GM21515 (cell line): ENCODE data around the gene TRIM65.

Source experiments
- ATAC-seq: cut with Tn5 transposase; IDR thresholded peaks from one replicate; pipeline ENCODE4 v1.9.1; 2021; ENCODE audit not compliant: unreplicated experiment

The TRIM65 gene

GRCh38 chr17:75917141-75917916 lies 20.6 kb upstream of the TRIM65 start:
- ATAC-seq = no peak

DNA sequence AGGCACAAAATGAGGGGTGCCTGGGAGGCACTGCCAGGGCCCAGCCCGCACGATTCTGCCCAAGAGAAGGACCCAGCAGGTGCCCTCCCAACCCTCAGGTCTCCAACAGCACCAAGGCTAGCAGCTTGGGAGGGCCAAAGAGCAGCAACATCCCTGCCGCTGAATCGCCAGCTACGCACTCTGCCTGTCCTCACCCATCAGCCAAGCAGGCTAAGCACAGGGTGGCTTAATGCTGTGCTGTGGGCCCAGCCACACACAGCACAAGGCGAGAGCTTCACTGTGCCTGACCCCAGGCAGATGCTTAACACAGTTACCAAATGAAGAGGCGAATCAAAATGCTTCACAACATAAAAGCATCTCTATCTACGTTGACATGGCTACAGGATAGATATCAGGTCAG lies 18.5 kb upstream of the TRIM65 start:
- ATAC-seq = no peak

DNA sequence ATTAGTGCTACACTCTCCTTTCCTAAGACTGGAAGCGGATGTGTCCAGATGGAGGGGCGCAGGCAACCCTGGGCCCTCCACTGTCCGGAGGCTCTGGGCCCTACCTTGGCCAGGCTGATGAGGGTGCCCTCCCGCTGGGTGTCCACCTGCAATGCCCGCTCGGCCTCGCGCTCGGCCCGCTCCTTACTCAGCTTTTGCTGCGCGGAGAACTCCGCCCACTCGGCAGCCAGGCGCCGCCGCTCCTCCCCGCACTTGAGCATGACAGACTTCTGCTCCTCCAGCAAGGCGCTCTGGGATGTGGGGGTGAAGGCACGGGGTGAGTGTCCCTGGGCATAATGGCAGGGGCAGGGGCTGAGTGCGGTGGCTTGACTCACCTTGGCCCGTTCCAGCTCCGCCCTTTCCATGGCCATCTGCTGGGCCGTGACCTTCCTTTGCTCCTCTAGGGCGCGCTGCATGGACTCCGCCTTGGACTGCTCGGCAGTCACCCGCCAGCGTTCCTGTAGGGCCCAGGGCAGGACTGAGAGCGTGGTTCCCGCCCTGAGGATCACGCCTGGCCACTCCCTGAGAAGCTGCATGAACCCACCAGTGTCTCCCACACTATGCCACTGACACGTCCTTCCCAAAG lies 18.0 kb upstream of the TRIM65 start:
- ATAC-seq = no peak

DNA sequence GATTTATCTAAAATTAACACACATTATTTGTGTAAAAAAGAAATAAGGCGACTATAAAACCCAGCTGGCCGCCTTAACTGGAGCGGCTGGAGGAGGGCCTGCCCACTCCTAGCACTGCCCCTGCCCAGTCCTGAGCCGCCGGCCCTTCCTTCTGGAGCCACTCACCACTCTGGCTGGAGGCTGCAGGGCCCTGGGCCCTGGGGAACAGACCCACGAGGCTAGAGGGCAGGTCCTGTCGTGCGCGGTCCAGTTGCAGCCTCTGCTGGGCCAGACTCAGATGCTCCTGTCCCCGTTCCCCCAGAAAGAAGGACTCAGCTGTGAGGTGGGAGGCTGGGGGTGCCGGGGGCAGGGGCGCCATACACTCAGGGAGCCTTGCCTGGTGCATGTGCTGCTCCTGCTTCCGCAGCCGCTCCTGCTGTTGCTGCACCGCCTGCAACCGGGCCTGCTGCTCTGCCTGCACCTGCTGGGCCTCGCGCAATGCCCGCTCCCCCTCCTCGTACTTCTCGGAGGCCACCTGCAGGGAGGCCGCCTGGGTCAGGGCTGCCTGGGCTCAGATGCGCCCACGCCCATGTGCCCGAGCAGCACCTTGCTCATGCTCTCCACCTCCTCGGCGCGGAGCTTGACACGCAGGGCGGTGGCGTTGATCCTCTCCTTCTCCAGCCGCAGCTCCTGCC lies 16.9 kb upstream of the TRIM65 start:
- ATAC-seq = no peak

DNA sequence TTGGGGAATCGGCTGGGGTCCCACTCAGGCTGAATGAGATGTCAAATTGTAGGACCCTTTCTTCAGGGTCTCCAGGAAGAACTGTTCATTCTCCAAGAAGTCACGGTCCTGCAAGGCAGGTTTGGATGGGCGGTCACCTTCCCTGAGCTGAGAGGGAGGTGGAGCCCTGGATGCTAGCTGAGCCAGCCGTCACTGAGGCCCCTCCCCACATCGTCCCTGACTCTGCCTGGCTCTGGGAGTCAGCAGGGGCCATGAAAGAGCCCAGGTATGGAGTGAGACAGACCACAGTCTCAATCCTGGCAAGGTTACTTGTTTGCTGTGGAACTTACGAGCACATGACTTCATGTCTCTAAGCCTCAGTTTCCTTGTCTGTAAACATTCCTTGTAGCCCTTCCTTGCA lies 13.9 kb upstream of the TRIM65 start:
- ATAC-seq = no peak

GRCh38 chr17:75909812-75910274 lies 13.1 kb upstream of the TRIM65 start:
- no peak for ATAC-seq

DNA sequence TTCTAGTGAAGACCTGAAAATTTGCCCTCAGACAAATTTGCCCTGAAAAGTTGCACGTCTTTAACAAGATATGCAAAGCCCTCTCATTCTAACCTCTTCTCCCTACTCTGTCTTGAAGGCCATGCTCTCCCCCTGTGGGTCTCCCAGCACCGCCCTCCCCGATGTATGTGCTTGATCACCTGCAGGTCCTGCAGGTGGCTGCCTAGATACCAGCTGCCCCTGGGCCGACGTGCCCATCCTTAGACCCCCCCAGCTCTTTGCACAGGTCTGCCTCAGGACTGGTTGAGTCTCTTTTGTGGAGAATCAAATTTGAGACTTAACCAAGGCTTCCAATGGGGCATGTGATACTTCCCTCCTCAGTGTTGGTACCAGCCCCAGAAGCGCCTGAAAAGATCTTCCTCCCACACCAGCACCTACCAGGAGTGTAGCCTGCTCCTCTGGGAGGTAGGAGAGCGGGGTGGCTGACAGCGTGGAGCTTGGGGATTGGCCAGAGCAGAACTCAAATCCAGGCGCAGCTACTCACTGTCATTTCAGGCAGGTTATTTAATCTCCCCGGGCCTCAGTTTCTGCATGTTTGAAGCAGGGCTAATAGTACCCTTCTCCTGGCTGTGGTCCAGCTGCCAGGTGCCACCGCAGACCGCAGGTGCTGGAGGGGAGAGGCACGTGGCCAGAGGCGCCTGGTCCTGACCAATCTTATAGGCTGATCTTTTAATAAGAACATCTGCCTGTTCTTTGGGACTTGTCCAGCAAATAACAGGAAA lies 12.5 kb upstream of the TRIM65 start:
- no peak for ATAC-seq

- ATAC-seq = no peak
Measured at GRCh38 chr17:75908201-75908600, 11.4 kb upstream of the TRIM65 start.

- no peak for ATAC-seq
Measured at GRCh38 chr17:75906143-75906884, 9.6 kb upstream of the TRIM65 start.

DNA sequence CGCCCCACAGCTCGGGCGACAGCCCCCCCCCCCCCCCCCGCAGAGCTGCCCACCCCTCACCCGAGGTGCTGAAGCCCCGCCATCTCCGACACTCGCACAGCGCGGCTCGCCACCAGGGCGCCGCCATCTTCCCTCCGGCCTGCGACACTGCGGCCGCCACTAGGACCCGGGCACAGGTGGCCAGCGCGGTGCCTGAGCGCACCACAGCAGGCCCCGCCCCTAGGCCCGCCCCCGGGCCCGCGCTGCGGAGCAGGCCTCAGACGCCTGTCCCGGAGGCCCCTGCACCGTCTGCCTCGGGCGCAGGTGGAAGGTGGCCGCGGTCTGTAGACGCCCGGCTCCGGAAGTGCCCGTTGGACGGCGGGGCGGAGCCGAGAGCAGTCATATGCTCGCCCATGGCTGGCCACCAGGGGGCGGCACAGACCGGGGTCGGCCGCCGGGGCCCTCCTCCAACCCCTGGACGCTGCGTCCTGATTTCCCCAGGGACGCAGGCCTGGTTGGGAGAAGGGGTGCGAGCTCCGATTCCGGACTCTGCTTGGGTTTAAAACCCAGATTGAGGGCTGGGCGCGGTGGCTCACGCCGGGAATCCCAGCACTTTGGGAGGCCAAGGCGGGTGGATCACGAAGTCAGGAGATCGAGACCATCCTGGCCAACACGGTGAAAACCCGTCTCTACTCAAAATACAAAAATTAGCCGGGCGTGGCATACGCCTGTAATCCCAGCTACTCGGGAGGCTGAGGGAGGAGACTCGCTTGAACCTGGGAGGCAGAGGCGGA lies 8.2 kb upstream of the TRIM65 start, which contains the start of gene MRPL38:
MRPL38 (minus strand) TSS at position 136 of the 773 bp plus-strand sequence; CDS start at position 127, 9 bp downstream.
- ATAC-seq = peak; percentile 95

GRCh38 chr17:75902406-75902805 lies 5.7 kb upstream of the TRIM65 start:
- no peak for ATAC-seq

DNA sequence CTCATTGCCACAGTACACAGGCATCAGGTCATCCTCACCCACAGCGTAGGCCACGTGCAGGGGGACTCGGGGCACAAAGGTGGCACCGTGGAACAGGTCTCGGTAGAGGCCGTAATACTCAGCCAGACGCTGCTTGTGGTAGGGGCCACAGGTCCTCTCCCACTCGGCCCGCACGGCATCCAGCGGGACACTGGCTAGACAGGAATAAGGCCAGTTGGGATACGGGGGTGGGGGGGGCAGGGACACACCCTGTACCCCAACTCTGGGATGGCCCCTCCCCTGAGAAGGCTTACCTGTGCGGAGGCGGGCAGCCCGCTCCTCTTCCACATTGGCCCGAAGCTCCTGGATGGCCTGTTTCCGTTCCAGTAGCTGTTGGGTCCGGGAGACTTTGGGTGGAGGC lies 5.0 kb upstream of the TRIM65 start:
- ATAC-seq = no peak

DNA sequence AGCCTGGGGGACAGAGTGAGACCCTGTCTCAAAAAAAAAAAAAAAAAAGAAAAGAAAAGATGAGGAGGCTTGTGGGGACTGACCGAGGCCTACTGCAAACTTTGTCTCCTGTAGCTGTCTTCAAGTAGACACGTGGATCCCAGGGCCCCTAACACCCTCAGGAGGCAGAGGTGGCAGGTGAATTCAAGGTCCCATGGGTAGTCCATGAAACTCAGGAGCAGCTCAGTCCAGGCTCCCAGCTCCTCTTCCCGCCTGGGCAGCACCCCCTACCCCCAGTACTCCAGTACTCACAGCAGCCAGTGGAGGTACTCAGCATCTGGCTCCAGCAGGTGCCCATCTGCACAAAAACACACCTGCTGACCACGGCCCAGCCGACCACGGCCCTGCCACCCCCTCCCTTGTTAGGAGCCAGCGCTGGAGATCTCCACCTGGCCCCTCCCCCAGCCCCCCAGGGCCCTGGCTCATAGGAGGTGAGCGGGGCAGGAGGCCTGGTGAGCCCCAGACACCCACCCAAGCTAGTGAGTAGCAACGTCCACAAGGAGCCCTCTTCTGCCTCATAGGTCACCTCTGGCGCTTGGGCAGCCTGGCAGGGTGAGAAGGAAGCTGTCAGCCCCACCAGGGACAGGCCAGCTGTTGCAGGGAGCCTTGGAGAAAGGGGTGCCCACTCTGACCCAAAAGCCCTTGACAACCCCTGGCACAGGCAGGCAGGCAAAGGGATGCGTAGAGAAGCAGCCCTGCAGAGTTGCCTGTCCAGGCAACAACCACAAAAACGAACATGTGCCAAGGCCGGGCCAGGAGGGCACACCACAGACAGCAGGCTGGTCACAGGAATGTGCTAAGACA lies 4.2 kb upstream of the TRIM65 start:
- no peak for ATAC-seq

DNA sequence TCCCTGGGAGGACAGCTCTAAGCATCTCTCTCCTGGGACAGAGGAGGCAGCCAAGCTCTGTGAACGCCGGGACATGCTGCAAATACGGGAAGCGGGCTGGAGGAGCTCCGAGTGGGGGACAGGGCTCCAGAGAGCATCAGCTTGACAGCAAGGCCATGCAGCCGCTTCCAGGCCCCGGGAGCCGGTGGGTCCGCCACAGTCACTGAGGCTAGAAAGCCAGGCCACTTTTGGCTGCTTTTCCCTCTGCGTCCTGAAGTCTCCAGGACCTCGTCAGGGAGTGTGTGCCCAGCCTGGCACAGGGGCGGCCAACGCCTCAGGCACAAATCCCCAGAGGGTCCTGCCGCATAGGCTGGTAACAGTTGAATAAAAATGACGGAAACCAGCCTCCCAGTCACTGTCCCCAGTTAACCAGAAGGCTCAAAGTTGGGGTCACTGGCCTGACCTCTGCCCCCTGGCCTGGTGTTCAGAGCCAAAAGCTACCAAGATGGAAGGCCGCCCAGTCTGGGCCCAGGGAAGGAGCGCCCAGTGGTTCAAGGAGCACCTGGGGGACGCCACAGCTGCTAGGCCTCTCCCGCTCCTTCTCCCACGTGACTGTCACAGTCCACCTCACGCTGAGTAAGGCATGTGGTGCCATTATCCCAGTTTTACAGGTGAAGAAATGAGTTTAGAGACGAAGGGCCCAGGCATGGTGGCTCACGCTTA lies 3.2 kb upstream of the TRIM65 start:
- no peak for ATAC-seq

- ATAC-seq = no peak
Measured at GRCh38 chr17:75899353-75899752, 2.6 kb upstream of the TRIM65 start.

DNA sequence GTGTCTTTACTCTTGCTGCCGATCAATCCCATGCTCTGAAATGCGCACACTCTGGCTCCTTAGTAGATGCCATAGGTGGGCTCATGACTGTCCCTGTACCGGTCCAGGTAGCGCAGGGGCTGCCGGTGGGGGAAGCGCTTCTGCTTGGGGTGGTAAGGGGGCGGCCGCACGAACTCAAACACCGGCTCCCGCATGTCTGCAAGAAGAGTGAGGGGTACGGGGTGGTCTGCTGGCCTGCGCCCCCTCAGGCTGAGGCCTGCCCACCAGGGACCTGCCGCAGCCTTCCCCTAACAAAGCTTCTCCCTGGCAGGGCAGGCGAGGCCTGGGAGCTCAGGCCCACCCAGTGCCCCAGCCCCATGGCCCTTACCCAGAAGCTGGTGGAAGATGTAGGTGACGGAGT lies 2.0 kb upstream of the TRIM65 start:
- no peak for ATAC-seq

DNA sequence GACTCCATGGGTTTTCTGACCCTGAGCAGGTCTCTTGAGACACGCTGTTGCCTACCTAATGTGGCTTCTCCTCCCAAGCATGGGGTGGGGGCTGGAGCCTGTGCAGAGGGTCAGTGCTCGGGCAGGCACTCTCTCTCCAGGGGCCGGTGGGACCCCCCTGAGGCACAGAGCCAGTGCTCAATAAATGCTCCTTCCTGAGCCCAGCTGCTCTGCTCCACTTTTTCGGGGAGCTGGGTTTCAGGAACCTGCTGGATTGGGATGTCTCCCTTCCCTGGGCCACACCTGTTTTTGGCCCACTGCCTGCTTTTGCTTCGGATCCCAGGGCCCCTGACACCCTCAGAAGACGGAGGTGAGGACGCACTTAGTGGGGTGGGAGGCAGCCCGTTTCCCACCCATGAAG lies 1.3 kb upstream of the TRIM65 start:
- ATAC-seq = no peak
